Articular chondrocyte of knee joint (primary cell): ENCODE data around the gene TAS2R7. TPM values are rescaled to one million over a fixed set of nuclear protein-coding genes. Genes with fewer than 3 reads are reported as not detected.

Experiments
- small RNA-seq: library from RNA; depleted of rRNA; stranded (forward); fragments of <200 nt; gene quantifications from one replicate; pipeline ENCODE3, GENCODE V24; 2012
- total RNA-seq: library from RNA; depleted of rRNA; stranded (reverse); fragments of >200 nt; gene quantifications from 2 replicates; pipeline ENCODE4 v1.2.3, GENCODE V29; 2012

The TAS2R7 gene, protein sequence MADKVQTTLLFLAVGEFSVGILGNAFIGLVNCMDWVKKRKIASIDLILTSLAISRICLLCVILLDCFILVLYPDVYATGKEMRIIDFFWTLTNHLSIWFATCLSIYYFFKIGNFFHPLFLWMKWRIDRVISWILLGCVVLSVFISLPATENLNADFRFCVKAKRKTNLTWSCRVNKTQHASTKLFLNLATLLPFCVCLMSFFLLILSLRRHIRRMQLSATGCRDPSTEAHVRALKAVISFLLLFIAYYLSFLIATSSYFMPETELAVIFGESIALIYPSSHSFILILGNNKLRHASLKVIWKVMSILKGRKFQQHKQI
- 0.22 TPM in 1 of 2 replicates, not detected in the other for total RNA-seq

DNA sequence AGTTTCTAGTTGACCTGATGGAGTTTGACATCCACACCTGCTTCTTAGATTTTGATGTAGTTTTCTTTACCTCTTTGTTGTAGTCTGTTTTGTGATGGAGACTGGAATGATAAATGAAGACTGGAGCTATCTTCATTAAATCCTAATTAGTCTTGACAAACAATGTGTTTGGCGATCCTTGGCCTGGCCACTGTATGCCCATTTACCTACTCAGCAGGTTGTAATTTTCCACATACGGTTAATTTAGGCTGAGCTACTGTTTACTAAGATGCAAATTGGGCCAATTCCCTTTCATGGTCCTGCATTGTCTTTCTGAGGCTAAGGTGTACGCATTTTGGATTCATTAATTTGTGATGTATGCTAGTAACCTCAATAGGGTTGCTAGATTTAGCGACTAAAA lies at the start of gene TAS2R7:
Gene TAS2R7, minus strand, starts transcription at position 41 of the 400 bp plus-strand sequence. CDS start 57 bp downstream, outside the sequence.

DNA sequence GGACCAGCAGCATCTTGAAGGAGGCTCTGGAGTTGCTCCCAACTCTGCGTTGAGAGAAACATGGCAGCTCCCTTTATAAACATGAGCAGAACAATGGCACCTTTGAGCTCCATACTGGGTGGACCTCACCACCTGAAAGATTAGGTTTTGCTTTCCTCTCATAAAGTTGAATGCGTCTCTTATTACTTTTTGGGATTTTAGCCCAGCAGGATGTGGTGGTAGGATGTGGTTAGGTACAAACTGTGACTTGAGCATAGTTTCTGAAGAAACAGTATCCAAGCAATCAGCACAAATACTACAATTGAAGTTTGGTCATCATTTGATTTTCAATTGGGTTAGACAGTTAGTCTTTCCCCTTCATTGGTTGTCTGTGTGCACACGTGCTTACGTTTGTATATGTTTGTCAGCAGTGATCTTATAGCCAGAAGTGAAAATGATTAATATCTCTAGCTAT lies 47.0 kb upstream of the TAS2R7 start, which contains the start of gene PRR4:
Gene PRR4, minus strand, starts transcription at position 51 of the 454 bp plus-strand sequence. Its CDS starts 38 bp downstream, at position 13.

DNA sequence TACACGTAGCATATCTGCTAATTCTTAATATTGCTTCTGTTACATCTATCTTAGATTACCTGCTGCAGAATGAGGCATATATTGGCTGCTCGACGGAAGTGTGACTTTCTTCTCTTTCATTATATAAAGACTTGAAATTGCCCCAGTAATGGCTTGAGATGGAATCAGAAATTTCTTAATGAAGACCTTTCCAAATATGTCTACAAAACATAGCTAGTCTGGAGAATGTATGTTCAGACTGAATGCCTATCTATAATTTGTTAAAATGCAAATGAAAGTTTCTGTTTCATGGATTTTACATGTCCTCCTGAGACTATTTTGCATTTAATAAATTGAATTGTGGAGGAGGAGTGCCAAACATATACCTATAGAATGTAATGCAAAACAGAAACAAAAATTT lies 23.8 kb upstream of the TAS2R7 start, which contains the start of gene TAS2R10:
Gene TAS2R10, minus strand, starts transcription at position 101 of the 400 bp plus-strand sequence. Its CDS starts 89 bp downstream, at position 12.

DNA sequence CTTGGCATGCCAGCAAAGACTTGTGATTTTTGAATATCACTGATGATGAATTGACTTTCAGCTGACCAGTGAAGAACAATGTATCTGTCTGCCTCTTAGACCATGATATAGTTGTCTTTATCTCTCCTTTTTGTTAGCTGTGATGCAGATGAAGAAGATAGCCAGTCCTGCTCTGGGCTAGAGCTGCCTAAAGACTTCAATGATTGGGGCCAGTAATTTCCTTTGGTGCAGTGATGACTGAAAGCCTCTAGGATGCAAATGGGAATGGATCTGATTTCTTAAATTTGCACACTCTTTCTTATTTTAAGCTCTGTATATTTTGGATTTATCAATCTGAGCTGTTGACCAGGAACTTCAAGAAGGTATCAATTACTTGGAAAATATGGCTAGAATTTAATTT lies 7.6 kb upstream of the TAS2R7 start, which contains the start of gene TAS2R9:
Gene TAS2R9, minus strand, starts transcription at position 101 of the 400 bp plus-strand sequence. Its CDS starts 93 bp downstream, at position 8.

DNA sequence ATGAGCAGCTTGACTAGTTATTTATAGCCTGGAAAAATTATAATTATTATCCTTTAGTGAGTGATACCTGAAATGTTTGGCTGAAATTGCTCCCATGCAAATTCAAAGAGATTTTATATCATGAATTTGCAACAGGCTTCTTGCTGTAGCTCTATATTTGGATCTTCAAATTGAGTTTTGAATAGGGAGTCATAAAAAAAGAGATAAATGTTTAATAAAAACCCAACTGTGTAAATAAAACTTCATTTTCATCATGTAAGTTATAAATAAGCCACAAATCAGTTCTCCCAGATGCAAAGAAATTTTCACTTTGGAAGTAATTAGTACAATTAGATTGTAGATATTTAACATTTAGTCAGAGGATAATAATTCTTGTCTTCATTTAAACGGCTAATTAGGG lies 4.8 kb upstream of the TAS2R7 start, which contains the start of gene TAS2R8:
Gene TAS2R8, minus strand, starts transcription at position 101 of the 400 bp plus-strand sequence. CDS start 306 bp downstream, outside the sequence.

Small RNA genes lying within 50 kb of the gene (small RNA-seq; reads per million reads assigned to genes)
- not detected for gene PRR4

Other genes with a start within 250 kb of the TAS2R7 start
- 25.8 and 27.7 TPM in 2 replicates for gene MAGOHB, start 189.0 kb downstream of the TAS2R7 start, total RNA-seq
- gene STYK1, start 128.6 kb downstream of the TAS2R7 start, total RNA-seq = 0.11 and 0.13 TPM in 2 replicates
- gene YBX3, start 79.3 kb downstream of the TAS2R7 start, total RNA-seq = 168 and 195 TPM in 2 replicates
- 0.22 and 0.26 TPM in 2 replicates for gene TAS2R8, start 4.7 kb upstream of the TAS2R7 start, total RNA-seq
- gene TAS2R9, start 7.5 kb upstream of the TAS2R7 start, total RNA-seq = 0.32 and 0.52 TPM in 2 replicates
- gene TAS2R10, start 23.7 kb upstream of the TAS2R7 start, total RNA-seq = 1.9 and 2.9 TPM in 2 replicates
- gene PRR4, start 46.8 kb upstream of the TAS2R7 start, total RNA-seq = 3.4 and 4.2 TPM in 2 replicates
- 27.2 and 29.7 TPM in 2 replicates for gene PRH1, start 81.6 kb upstream of the TAS2R7 start, total RNA-seq
- gene TAS2R13, start 106.9 kb upstream of the TAS2R7 start, total RNA-seq = 4.5 and 4.6 TPM in 2 replicates
- 0.54 TPM in 1 of 2 replicates, not detected in the other for gene PRH2, start 126.6 kb upstream of the TAS2R7 start, total RNA-seq
- gene TAS2R14, start 136.6 kb upstream of the TAS2R7 start, total RNA-seq = 8.0 and 9.1 TPM in 2 replicates
- gene TAS2R50, start 184.3 kb upstream of the TAS2R7 start, total RNA-seq = 5.7 and 7.8 TPM in 2 replicates
- 6.7 and 7.2 TPM in 2 replicates for gene TAS2R20, start 195.7 kb upstream of the TAS2R7 start, total RNA-seq
- gene TAS2R19, start 220.0 kb upstream of the TAS2R7 start, total RNA-seq = 10.5 and 11.1 TPM in 2 replicates
- gene TAS2R31, start 228.8 kb upstream of the TAS2R7 start, total RNA-seq = 11.8 and 12.4 TPM in 2 replicates